Epithelial cell of esophagus (primary cell): ENCODE measurements around the gene COMMD8.

Source experiments
- DNase-seq: peaks from one replicate; pipeline ENCODE4 v3.0.0; 2010; ENCODE audit warnings: low read depth
- H3K4me3 ChIP-seq: 2 replicates; pipeline ENCODE4 v1.5.1; 2011; ENCODE audit warnings: mild to moderate bottlenecking, low read length, control low read depth
- TF ChIP-seq, protein P1 (sequence below): IDR thresholded peaks from 2 replicates; pipeline ENCODE4 v1.5.1; 2011; ENCODE audit warnings: low read depth, mild to moderate bottlenecking, low read length, control low read depth, inconsistent platforms; ENCODE audit not compliant: insufficient read depth; ENCODE audit errors: missing control alignments

The COMMD8 gene

DNA sequence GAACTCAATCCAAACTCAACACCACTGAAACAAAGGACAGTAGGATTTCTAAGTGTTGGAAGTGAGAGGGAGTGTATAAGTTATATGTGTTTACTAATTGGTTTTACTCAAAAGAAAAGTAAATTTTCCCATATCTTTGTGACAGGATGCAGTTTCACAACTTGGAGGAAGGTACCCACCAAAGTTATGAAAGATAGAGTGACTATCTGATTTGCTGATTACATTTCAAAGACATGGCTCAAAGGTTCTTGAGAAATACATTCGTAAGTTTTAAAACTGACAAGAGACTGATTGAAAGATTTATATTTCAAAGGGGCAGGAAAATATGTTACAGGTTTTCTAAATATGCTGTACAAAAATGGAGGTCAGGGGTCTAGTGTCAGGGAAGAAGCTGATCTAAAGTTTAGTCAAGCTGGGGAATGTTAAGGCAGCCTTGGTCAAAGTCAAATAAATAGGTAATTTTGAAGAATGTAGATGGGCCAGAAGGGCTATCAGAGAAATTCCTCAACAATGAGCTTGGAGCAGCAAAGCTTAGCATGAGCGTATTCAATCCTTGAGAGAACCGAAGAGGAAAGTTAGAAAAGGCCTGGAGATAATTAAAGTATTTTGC, 9.7 kb upstream of the COMMD8 start:
- no peak for DNase-seq
- H3K4me3 ChIP-seq: no peak overlapping the region
- TF ChIP-seq, protein P1, sequence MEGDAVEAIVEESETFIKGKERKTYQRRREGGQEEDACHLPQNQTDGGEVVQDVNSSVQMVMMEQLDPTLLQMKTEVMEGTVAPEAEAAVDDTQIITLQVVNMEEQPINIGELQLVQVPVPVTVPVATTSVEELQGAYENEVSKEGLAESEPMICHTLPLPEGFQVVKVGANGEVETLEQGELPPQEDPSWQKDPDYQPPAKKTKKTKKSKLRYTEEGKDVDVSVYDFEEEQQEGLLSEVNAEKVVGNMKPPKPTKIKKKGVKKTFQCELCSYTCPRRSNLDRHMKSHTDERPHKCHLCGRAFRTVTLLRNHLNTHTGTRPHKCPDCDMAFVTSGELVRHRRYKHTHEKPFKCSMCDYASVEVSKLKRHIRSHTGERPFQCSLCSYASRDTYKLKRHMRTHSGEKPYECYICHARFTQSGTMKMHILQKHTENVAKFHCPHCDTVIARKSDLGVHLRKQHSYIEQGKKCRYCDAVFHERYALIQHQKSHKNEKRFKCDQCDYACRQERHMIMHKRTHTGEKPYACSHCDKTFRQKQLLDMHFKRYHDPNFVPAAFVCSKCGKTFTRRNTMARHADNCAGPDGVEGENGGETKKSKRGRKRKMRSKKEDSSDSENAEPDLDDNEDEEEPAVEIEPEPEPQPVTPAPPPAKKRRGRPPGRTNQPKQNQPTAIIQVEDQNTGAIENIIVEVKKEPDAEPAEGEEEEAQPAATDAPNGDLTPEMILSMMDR: no peak

DNA sequence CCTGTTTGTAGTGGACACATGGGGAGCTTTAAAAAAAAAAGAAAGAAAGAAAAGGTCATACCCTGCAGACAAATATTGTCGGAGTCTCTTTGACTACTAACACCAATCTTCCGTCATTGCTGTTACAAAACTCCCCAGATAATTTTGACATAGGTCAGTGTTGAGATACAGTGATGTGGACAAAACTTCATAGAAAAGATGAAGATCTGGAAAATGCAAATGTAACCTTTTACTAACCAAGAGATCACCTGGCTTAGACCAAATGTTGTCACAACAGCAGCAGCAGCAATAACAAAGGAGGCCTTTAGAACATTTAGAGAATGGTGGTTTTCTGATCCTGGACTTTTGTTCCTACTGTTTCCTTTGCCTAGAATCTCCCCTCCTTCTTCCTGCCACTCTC, 8.1 kb upstream of the COMMD8 start:
- no peak overlapping the region for H3K4me3 ChIP-seq
- no peak for DNase-seq
- TF ChIP-seq, protein P1: no peak

DNA sequence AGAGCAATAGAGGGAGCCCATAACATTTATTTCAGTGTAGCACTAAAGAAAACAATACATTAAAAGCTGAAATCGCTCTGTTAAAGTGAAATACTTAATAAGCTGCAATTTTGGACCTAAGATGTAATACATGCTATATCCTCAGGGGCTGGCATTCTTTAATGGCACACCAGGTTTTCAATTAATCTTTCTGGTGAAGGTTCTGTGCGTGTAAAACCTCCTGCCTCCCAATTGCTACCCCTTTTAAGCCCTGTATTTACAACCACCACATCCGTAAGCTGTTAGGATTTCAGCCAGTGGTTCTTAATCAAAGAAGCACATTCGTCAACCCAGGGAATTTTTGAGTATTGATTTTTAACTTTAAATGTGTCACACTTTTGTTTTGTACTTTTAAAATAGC, 7.6 kb upstream of the COMMD8 start:
- H3K4me3 ChIP-seq: no peak overlapping the region
- no peak for DNase-seq
- TF ChIP-seq, protein P1: no peak

DNA sequence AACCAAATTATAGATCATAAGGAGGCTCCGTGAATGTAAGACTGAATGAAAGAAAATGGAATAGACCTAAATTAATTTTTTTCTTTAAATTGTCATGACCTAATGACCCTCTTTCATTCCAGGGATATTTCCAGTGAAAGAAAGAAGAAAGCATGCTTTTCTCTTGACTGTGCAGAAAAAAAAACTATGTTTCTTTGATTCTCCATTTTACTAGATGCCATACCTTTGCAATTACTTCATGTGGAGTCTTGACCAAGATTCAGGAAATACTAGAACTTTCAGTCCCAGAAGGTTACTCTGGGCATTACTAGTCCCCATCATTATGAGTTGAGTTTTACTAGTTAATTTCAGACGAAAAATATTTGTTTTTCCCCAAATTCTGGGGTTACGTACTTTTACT, 6.4 kb upstream of the COMMD8 start:
- peak; percentile 32 for DNase-seq
- TF ChIP-seq, protein P1: no peak
- H3K4me3 ChIP-seq: no peak overlapping the region

DNA sequence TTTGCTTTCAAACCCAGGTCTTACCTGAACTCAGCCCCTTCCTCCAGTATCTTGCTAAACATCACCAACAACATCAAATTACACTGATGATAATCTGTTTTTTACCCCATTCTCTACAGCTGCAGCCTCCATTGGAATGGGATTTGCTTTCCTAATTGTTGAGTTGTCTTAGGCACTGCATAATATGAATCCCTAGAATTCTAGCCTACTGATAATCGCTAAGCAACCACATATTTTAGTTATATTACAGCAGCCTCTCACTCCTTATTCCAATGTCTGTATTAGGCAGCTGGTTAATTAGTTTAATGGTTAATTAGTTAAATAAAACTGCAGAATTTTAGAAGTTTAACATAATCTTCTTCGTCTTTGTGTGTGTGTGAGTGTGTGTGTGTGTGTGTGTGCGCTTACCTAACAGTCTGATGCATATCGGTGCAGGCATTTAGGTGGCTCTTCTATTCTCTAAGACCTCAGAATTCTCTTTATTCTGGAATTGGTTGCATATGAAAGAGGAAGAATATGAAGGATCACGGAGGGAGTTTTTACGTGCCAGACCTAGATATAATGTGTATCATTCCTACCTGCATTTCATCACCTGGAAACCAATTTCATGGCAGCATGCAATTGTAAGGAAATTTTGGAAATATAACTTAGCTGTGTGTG, 5.3 kb upstream of the COMMD8 start:
- H3K4me3 ChIP-seq: no peak overlapping the region
- DNase-seq: no peak
- TF ChIP-seq, protein P1: no peak

DNA sequence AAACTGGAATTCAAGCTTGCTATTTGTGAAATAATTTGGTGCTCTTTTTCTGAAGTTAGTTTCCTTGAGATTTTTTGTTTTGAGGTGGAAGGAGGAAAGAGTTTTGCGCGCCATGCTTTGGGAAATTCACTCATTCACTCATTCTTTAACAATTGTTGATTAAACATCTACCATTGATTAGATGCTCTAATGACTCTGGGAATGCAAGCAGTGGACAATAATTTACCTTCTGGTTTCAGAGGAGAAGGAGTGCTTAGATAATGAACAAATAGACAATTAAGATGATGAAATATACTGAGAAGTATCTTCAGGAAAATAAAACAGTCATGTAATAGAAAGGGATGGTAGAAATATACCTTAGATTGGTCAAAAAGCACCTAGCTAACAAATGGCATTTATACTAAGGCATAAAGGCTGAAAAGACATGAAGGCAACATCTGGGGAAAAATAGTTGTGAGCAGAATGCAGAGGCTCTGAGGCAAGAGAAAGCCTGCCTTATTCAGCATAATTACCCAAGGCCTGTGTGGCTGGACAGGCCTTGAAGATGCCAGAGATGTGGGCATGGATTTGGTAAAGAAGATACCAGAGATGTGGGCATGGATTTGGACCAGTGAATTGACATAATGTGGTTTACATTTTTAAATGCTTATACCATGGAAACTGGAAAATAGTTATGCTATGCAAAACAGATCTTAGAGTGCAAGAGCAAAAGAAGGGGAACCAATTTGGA, 2.7 kb upstream of the COMMD8 start:
- TF ChIP-seq, protein P1: no peak
- DNase-seq: no peak
- H3K4me3 ChIP-seq: no peak overlapping the region
